GM19455 (cell line): ENCODE results near the gene HMGCL.

Experiments used
- ATAC-seq: cut with Tn5 transposase; IDR thresholded peaks from one replicate; pipeline ENCODE4 v1.9.1; 2021; ENCODE audit not compliant: unreplicated experiment

HMGCL gene

GRCh38 chr1:23779826-23780371 is 45.3 kb downstream of the HMGCL start:
- no peak for ATAC-seq

- peak; percentile 65 for ATAC-seq
Observed at GRCh38 chr1:23777979-23778814, 47.0 kb downstream of the HMGCL start, which contains the start of gene PITHD1. PITHD1 (plus strand) TSS chr1:23778418; CDS start chr1:23778516, 98 bp downstream.

- ATAC-seq = no peak
Observed at GRCh38 chr1:23776217-23776616, 49.0 kb downstream of the HMGCL start.

- ATAC-seq = no peak
Observed at GRCh38 chr1:23774174-23774880, 50.9 kb downstream of the HMGCL start.

GRCh38 chr1:23772854-23773242 is 52.4 kb downstream of the HMGCL start:
- no peak for ATAC-seq

- no peak for ATAC-seq
Observed at GRCh38 chr1:23772049-23772853, 53.0 kb downstream of the HMGCL start.

GRCh38 chr1:23768733-23769132 is 56.5 kb downstream of the HMGCL start:
- ATAC-seq = no peak

- no peak for ATAC-seq
Observed at GRCh38 chr1:23763041-23763577, 62.1 kb downstream of the HMGCL start.

- no peak for ATAC-seq
Observed at GRCh38 chr1:23759277-23759676, 66.0 kb downstream of the HMGCL start.

GRCh38 chr1:23757812-23758211 is 67.4 kb downstream of the HMGCL start:
- no peak for ATAC-seq

GRCh38 chr1:23756676-23757075 is 68.6 kb downstream of the HMGCL start:
- ATAC-seq = no peak

GRCh38 chr1:23752909-23753308 is 72.3 kb downstream of the HMGCL start:
- no peak for ATAC-seq
